GM19240 (cell line): ENCODE measurements around the gene TRAF3.
"Not testable (repeated sequence)": the region's sequence is repeated elsewhere in the genome, so short reads cannot be mapped to it uniquely, and the experiment has no call there.

Experiments used
- DNase-seq: peaks from one replicate; pipeline ENCODE4 v3.0.0; 2011; ENCODE audit warnings: low spot score; ENCODE audit not compliant: insufficient read length

Gene TRAF3

GRCh38 chr14:102827716-102828115, 50.5 kb downstream of the TRAF3 start:
- no peak for DNase-seq

GRCh38 chr14:102828151-102828550, 50.9 kb downstream of the TRAF3 start:
- DNase-seq = no peak

GRCh38 chr14:102829016-102829548, 51.8 kb downstream of the TRAF3 start:
- no peak for DNase-seq

- DNase-seq = no peak
Measured at GRCh38 chr14:102830474-102831045, 53.3 kb downstream of the TRAF3 start.

GRCh38 chr14:102831163-102831804, 54.0 kb downstream of the TRAF3 start:
- no peak for DNase-seq

GRCh38 chr14:102833341-102833740, 56.1 kb downstream of the TRAF3 start:
- DNase-seq = no peak

- DNase-seq = no peak
Measured at GRCh38 chr14:102833991-102834390, 56.7 kb downstream of the TRAF3 start.

GRCh38 chr14:102835959-102836358, 58.7 kb downstream of the TRAF3 start:
- DNase-seq = no peak

- not testable (repeated sequence) for DNase-seq
Measured at GRCh38 chr14:102837120-102837519, 59.9 kb downstream of the TRAF3 start.

GRCh38 chr14:102838501-102838900, 61.3 kb downstream of the TRAF3 start:
- no peak for DNase-seq

- DNase-seq = no peak
Measured at GRCh38 chr14:102840115-102840514, 62.9 kb downstream of the TRAF3 start.

GRCh38 chr14:102840771-102841528, 63.7 kb downstream of the TRAF3 start:
- no peak for DNase-seq

- no peak for DNase-seq
Measured at GRCh38 chr14:102848830-102849525, 71.7 kb downstream of the TRAF3 start.

GRCh38 chr14:102849526-102850379, 72.5 kb downstream of the TRAF3 start:
- DNase-seq = no peak

GRCh38 chr14:102853648-102854047, 76.4 kb downstream of the TRAF3 start:
- no peak for DNase-seq

- no peak for DNase-seq
Measured at GRCh38 chr14:102854091-102854703, 76.9 kb downstream of the TRAF3 start.

GRCh38 chr14:102856179-102856578, 78.9 kb downstream of the TRAF3 start:
- DNase-seq = no peak

GRCh38 chr14:102857444-102857843, 80.2 kb downstream of the TRAF3 start:
- no peak for DNase-seq

- no peak for DNase-seq
Measured at GRCh38 chr14:102859911-102860310, 82.7 kb downstream of the TRAF3 start.

- DNase-seq = no peak
Measured at GRCh38 chr14:102862154-102862773, 85.0 kb downstream of the TRAF3 start.
